ENCODE results near the gene VPS35. TPM values are rescaled to one million over a fixed set of nuclear protein-coding genes. Genes with fewer than 3 reads are reported as not detected.

VPS35 gene
- polyA plus RNA-seq, 1 donor from 2014 or later = 155 TPM

GRCh38 chr16:46658925-46659324 lies 30.1 kb downstream of the VPS35 start (continued):
- TF ChIP-seq MXI1 (conservative IDR thresholded peaks at IDR 0.05; ENCODE audit: poor library complexity, severe bottlenecking) (no peak), RAD21 (conservative IDR thresholded peaks at IDR 0.05) (no peak)

DNA sequence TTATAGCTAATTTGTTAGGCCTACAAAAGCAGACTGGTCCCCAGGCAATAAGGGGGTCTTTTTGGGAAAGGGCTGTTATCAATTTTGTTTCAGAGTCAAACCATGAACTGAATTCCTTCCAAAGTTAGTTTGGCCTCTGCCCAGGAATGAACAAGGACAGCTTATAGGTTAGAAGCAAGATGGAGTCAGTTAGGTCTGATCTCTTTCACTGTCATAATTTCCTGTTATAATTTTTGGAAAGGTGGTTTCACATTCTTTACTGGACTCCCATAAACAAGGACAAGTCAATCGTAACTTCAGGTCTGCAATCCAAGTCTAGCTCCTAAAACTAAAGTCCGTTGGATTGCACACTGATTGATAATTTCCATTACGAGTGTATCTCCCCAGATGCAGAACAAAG lies 37.7 kb downstream of the VPS35 start:
- Histone ChIP-seq H2AFZ (ENCODE audit: low read depth, low read length) (no peak overlapping the region), H3K4me3 (ENCODE audit: low read length) (no peak overlapping the region), H3F3A (ENCODE audit: insufficient read depth, low read length, poor library complexity, severe bottlenecking) (no peaks in the 10 kb centered on the region), H3K27ac (ENCODE audit: low read length) (no peak overlapping the region), H3K36me3 (ENCODE audit: insufficient read depth, low read length) (no peaks in the 10 kb centered on the region), H3K9me2 (ENCODE audit: insufficient read depth, low read length) (no peaks in the 10 kb centered on the region), H3K9ac (ENCODE audit: low read length) (no peak overlapping the region), H3K79me2 (replicated peaks; ENCODE audit: insufficient read depth, low read length) (no peaks in the 10 kb centered on the region), H4K20me1 (ENCODE audit: insufficient read depth) (no peaks in the 10 kb centered on the region), H3K9me3 (ENCODE audit: low read length) (no peaks in the 10 kb centered on the region), H3K4me2 (ENCODE audit: low read length) (no peak overlapping the region), H3K27me3 (ENCODE audit: insufficient read depth, low read depth, low read length) (no peaks in the 10 kb centered on the region)
- TF ChIP-seq EP300 (conservative IDR thresholded peaks at IDR 0.05; ENCODE audit: poor library complexity, severe bottlenecking) (no peak), POLR2AphosphoS5 (IDR thresholded peaks at IDR 0.05) (no peak), SMC3 (conservative IDR thresholded peaks at IDR 0.05; ENCODE audit: poor library complexity) (no peak), TAF1 (IDR thresholded peaks at IDR 0.05; ENCODE audit: low read depth) (no peak), RAD21 (conservative IDR thresholded peaks at IDR 0.05) (no peak), CTCF (IDR thresholded peaks at IDR 0.05; ENCODE audit: poor library complexity, severe bottlenecking) (no peak), MXI1 (conservative IDR thresholded peaks at IDR 0.05; ENCODE audit: poor library complexity, severe bottlenecking) (no peak), EZH2 (IDR thresholded peaks at IDR 0.05; ENCODE audit: borderline replicate concordance, insufficient read depth, low read length, poor library complexity, severe bottlenecking) (no peak)
- TF ChIP-seq, protein P1, sequence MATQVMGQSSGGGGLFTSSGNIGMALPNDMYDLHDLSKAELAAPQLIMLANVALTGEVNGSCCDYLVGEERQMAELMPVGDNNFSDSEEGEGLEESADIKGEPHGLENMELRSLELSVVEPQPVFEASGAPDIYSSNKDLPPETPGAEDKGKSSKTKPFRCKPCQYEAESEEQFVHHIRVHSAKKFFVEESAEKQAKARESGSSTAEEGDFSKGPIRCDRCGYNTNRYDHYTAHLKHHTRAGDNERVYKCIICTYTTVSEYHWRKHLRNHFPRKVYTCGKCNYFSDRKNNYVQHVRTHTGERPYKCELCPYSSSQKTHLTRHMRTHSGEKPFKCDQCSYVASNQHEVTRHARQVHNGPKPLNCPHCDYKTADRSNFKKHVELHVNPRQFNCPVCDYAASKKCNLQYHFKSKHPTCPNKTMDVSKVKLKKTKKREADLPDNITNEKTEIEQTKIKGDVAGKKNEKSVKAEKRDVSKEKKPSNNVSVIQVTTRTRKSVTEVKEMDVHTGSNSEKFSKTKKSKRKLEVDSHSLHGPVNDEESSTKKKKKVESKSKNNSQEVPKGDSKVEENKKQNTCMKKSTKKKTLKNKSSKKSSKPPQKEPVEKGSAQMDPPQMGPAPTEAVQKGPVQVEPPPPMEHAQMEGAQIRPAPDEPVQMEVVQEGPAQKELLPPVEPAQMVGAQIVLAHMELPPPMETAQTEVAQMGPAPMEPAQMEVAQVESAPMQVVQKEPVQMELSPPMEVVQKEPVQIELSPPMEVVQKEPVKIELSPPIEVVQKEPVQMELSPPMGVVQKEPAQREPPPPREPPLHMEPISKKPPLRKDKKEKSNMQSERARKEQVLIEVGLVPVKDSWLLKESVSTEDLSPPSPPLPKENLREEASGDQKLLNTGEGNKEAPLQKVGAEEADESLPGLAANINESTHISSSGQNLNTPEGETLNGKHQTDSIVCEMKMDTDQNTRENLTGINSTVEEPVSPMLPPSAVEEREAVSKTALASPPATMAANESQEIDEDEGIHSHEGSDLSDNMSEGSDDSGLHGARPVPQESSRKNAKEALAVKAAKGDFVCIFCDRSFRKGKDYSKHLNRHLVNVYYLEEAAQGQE (IDR thresholded peaks at IDR 0.05; ENCODE audit: borderline replicate concordance) = no peak

DNA sequence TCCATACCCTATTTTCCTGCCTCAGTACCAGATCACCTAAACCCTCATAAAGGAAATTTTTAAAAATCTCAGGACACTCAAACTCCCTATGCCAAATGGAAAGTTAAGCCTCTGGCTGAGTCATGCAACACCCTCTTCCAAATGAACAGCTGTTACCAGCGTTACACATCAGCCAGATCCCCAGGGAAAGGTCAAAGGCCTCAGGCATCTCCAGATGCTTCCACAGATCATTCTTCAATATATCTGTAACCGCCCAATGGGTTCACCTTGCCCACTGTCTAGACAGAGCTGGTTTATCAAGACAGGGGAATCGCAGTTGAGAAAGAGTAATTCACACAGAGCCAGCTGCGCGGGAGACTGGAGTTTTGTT lies 38.7 kb downstream of the VPS35 start:
- Histone ChIP-seq H3K79me2 (replicated peaks; ENCODE audit: insufficient read depth, low read length) (no peaks in the 10 kb centered on the region), H3K9ac (ENCODE audit: low read length) (no peak overlapping the region), H3K27me3 (ENCODE audit: insufficient read depth, low read depth, low read length) (no peaks in the 10 kb centered on the region), H3K36me3 (ENCODE audit: insufficient read depth, low read length) (no peaks in the 10 kb centered on the region), H3K9me3 (ENCODE audit: low read length) (no peaks in the 10 kb centered on the region), H4K20me1 (ENCODE audit: insufficient read depth) (no peaks in the 10 kb centered on the region), H3F3A (ENCODE audit: insufficient read depth, low read length, poor library complexity, severe bottlenecking) (no peaks in the 10 kb centered on the region), H2AFZ (ENCODE audit: low read depth, low read length) (no peak overlapping the region), H3K4me3 (ENCODE audit: low read length) (no peak overlapping the region), H3K9me2 (ENCODE audit: insufficient read depth, low read length) (no peaks in the 10 kb centered on the region), H3K4me2 (ENCODE audit: low read length) (no peak overlapping the region), H3K27ac (ENCODE audit: low read length) (no peak overlapping the region)
- no peak for TF ChIP-seq POLR2AphosphoS5 (IDR thresholded peaks at IDR 0.05)
